ENCODE results near the gene CPSF4L. TPM values are rescaled to one million over a fixed set of nuclear protein-coding genes. Genes with fewer than 3 reads are reported as not detected.
A peak's percentile ranks its signal among the peaks of the same experiment; 100 is the strongest.

Gene CPSF4L
- total and polyA plus RNA-seq, 4 donors: 0.81 TPM; not detected in 3

- intact Hi-C loops (cut with DNase I): loop anchor here in 1 of 2 donors (5.0 kb wide), 1 partner anchor 69 kb away; no protein-coding TSS in a partner anchor
- ATAC-seq (ENCODE audit: low FRiP score) (peak; percentile 24), DNase-seq (no peak)
- Histone ChIP-seq H3K4me1 (ENCODE audit: control insufficient read depth in 1 of 2, insufficient read depth in 2 of 2, low read length in 2 of 2) (peaks cover 0 to 3% of the 10 kb centered on the region in 2 donors), H3K27ac (ENCODE audit: low read depth in 1 of 2, low read length in 2 of 2) (no peak overlapping the region), H3K4me3 (ENCODE audit: low read length in 2 of 2) (no peak overlapping the region), H3K9me3 (ENCODE audit: control insufficient read depth, low read length) (no peaks in the 10 kb centered on the region), H3K36me3 (ENCODE audit: control insufficient read depth in 1 of 2, insufficient read depth in 2 of 2, low read length in 1 of 2) (no peaks in the 10 kb centered on the region), H3K27me3 (ENCODE audit: control insufficient read depth in 1 of 2, insufficient read depth in 2 of 2, low read length in 1 of 2) (no peaks in the 10 kb centered on the region)
- 41 to 49% methylated on average over 14 of the region's 14 CpGs for WGBS, 2 donors
Measured at GRCh38 chr17:73278465-73279453, 17.1 kb upstream of the CPSF4L start.

DNA sequence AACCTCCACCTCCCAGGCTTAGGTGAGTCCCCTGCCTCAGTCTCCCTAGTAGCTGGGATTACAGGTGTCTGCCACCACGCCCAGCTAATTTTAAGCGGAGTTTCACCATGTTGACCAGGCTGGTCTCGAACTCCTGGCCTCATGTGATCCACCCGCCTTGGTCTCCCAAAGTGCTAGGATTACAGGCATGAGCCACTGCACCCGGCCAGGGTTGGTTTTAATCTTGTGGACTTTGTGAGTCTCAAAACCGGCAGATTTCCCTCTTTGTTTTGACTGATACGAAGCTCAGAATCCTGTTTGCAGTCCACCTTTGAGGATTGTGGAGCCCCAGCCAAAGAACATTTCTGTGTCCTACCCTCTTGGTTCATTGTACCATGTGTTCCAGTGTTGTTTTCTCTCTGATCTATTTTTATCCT lies 16.4 kb upstream of the CPSF4L start:
- H3K4me1 ChIP-seq (ENCODE audit: control insufficient read depth in 1 of 2, insufficient read depth in 2 of 2, low read length in 2 of 2): peaks cover 0 to 3% of the 10 kb centered on the region in 2 donors
- DNase-seq: no peak
- no peaks in the 10 kb centered on the region for H3K27me3 ChIP-seq (ENCODE audit: control insufficient read depth in 1 of 2, insufficient read depth in 2 of 2, low read length in 1 of 2)
- intact Hi-C loops (cut with DNase I): loop anchor here in 1 of 2 donors (5.0 kb wide), 1 partner anchor 69 kb away; no protein-coding TSS in a partner anchor
- WGBS, 2 donors: 41 to 45% methylated on average over 7 of the region's 7 CpGs
- H3K36me3 ChIP-seq (ENCODE audit: control insufficient read depth in 1 of 2, insufficient read depth in 2 of 2, low read length in 1 of 2): no peaks in the 10 kb centered on the region
- no peak overlapping the region for H3K4me3 ChIP-seq (ENCODE audit: low read length in 2 of 2)
- no peaks in the 10 kb centered on the region for H3K9me3 ChIP-seq (ENCODE audit: control insufficient read depth, low read length)
- no peak for ATAC-seq (ENCODE audit: low FRiP score)
- H3K27ac ChIP-seq (ENCODE audit: low read depth in 1 of 2, low read length in 2 of 2): no peak overlapping the region

DNA sequence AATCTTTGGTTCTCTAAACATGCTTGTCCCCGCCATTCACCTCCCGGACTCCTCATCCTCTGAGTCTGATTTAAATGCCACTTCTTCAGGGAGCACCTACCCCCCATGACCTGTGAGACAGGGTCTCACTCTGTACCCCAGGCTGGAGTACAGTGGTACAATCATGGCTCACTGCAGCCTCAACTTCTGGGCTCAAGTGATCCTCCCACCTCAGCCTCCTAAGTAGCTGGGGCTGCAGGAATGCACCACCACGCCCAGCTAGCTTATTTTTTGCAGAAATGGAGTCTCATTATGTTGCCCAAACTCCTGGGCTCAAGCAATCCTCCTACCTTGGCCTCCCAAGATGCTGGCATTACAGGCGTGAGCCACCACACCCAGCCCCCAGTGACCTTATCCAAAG lies 12.8 kb upstream of the CPSF4L start:
- intact Hi-C loops (cut with DNase I): no loop called here
- 93 to 96% methylated on average over 4 of the region's 4 CpGs for WGBS, 2 donors
- no peak for ATAC-seq (ENCODE audit: low FRiP score)

GRCh38 chr17:73272906-73273218 lies 11.2 kb upstream of the CPSF4L start:
- 65 to 69% methylated on average over 8 of the region's 8 CpGs for WGBS, 2 donors
- no peaks in the 10 kb centered on the region for H3K4me1 ChIP-seq (ENCODE audit: control insufficient read depth in 1 of 2, insufficient read depth in 2 of 2, low read length in 2 of 2)
- no peaks in the 10 kb centered on the region for H3K36me3 ChIP-seq (ENCODE audit: control insufficient read depth in 1 of 2, insufficient read depth in 2 of 2, low read length in 1 of 2)
- no peaks in the 10 kb centered on the region for H3K27me3 ChIP-seq (ENCODE audit: control insufficient read depth in 1 of 2, insufficient read depth in 2 of 2, low read length in 1 of 2)
- H3K27ac ChIP-seq (ENCODE audit: low read depth in 1 of 2, low read length in 2 of 2): no peak overlapping the region
- H3K9me3 ChIP-seq (ENCODE audit: control insufficient read depth, low read length): no peaks in the 10 kb centered on the region
- ATAC-seq (ENCODE audit: low FRiP score) (no peak), DNase-seq (no peak)
- no peak overlapping the region for H3K4me3 ChIP-seq (ENCODE audit: low read length in 2 of 2)
- intact Hi-C loops (cut with DNase I): no loop called here

More for the DNA sequence above, 12.8 kb upstream of the CPSF4L start:
- DNase-seq: no peak
- no peaks in the 10 kb centered on the region for H3K27me3 ChIP-seq (ENCODE audit: control insufficient read depth in 1 of 2, insufficient read depth in 2 of 2, low read length in 1 of 2)
- no peaks in the 10 kb centered on the region for H3K36me3 ChIP-seq (ENCODE audit: control insufficient read depth in 1 of 2, insufficient read depth in 2 of 2, low read length in 1 of 2)
- peaks cover 0 to 3% of the 10 kb centered on the region in 2 donors for H3K4me1 ChIP-seq (ENCODE audit: control insufficient read depth in 1 of 2, insufficient read depth in 2 of 2, low read length in 2 of 2)
- H3K4me3 ChIP-seq (ENCODE audit: low read length in 2 of 2): no peak overlapping the region
- H3K27ac ChIP-seq (ENCODE audit: low read depth in 1 of 2, low read length in 2 of 2): no peak overlapping the region
- H3K9me3 ChIP-seq (ENCODE audit: control insufficient read depth, low read length): no peaks in the 10 kb centered on the region

DNA sequence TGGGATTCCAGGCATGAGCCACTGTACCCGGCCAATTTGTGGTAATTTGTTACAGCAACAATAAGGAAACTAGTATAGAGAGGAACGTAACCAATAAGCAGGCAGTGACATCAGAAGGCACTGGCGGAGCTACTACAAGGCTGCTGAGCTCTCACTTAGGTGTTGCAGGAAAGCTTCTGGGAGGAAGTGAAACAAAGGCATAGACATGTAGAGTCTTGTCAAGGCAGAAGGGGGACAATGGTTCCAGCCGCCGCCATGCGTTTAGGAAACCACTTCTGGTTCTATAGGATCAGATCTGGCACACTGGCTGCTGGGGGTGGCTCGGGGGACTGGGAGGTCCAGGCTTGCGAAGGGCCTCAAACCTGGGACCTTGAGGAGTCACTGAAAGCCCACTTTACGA lies 9.4 kb upstream of the CPSF4L start:
- no peaks in the 10 kb centered on the region for H3K4me1 ChIP-seq (ENCODE audit: control insufficient read depth in 1 of 2, insufficient read depth in 2 of 2, low read length in 2 of 2)
- WGBS, 2 donors: 93 to 96% methylated on average over 9 of the region's 9 CpGs
- no peak for DNase-seq
- no peak for ATAC-seq (ENCODE audit: low FRiP score)
- H3K27ac ChIP-seq (ENCODE audit: low read depth in 1 of 2, low read length in 2 of 2): no peak overlapping the region
- no peaks in the 10 kb centered on the region for H3K36me3 ChIP-seq (ENCODE audit: control insufficient read depth in 1 of 2, insufficient read depth in 2 of 2, low read length in 1 of 2)
- H3K4me3 ChIP-seq (ENCODE audit: low read length in 2 of 2): no peak overlapping the region
- H3K9me3 ChIP-seq (ENCODE audit: control insufficient read depth, low read length): no peaks in the 10 kb centered on the region
- intact Hi-C loops (cut with DNase I): no loop called here
- H3K27me3 ChIP-seq (ENCODE audit: control insufficient read depth in 1 of 2, insufficient read depth in 2 of 2, low read length in 1 of 2): no peaks in the 10 kb centered on the region

DNA sequence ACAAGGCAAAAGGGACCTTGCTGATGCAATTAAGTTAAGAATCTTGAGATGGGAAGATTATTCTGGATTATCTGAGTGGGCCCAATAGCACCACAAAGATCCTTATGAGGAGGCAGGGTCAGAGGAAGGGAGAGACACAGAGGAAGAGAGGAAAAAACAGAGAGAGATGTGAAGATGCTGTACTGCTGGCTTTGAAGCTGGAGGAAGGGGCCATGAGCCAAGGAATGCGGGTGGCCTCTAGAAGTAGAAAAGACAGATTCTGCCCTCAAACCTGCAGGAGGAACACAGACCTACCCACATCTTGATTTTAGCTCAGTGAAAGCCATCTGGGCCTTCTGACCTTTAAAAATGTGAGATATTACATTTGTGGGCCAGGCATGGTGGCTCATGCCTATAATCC lies 8.1 kb upstream of the CPSF4L start:
- no peaks in the 10 kb centered on the region for H3K36me3 ChIP-seq (ENCODE audit: control insufficient read depth in 1 of 2, insufficient read depth in 2 of 2, low read length in 1 of 2)
- H3K27me3 ChIP-seq (ENCODE audit: control insufficient read depth in 1 of 2, insufficient read depth in 2 of 2, low read length in 1 of 2): no peaks in the 10 kb centered on the region
- H3K4me1 ChIP-seq (ENCODE audit: control insufficient read depth in 1 of 2, insufficient read depth in 2 of 2, low read length in 2 of 2): no peaks in the 10 kb centered on the region
- DNase-seq: no peak
- intact Hi-C loops (cut with DNase I): no loop called here
- WGBS, 2 donors: 0 to 100% methylated on average over 1 of the region's 1 CpG
- no peak for ATAC-seq (ENCODE audit: low FRiP score)
- no peak overlapping the region for H3K27ac ChIP-seq (ENCODE audit: low read depth in 1 of 2, low read length in 2 of 2)
- H3K9me3 ChIP-seq (ENCODE audit: control insufficient read depth, low read length): no peaks in the 10 kb centered on the region
- no peak overlapping the region for H3K4me3 ChIP-seq (ENCODE audit: low read length in 2 of 2)

DNA sequence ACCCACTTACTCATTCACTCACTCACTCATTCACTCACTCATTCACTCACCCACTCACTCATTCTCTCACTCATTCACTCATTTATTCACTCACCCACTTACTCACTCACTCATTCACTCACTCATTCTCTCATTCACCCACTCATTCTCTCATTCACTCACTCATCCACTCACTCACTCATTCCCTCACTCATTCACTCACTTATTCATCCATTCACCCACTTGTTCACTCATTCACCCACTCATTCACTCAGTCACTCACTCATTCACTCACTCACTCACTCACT lies 7.6 kb upstream of the CPSF4L start:
- H3K27me3 ChIP-seq (ENCODE audit: control insufficient read depth in 1 of 2, insufficient read depth in 2 of 2, low read length in 1 of 2): no peaks in the 10 kb centered on the region
- ATAC-seq (ENCODE audit: low FRiP score) (no peak), DNase-seq (no peak)
- no peaks in the 10 kb centered on the region for H3K36me3 ChIP-seq (ENCODE audit: control insufficient read depth in 1 of 2, insufficient read depth in 2 of 2, low read length in 1 of 2)
- no peaks in the 10 kb centered on the region for H3K4me1 ChIP-seq (ENCODE audit: control insufficient read depth in 1 of 2, insufficient read depth in 2 of 2, low read length in 2 of 2)
- H3K4me3 ChIP-seq (ENCODE audit: low read length in 2 of 2): no peak overlapping the region
- intact Hi-C loops (cut with DNase I): no loop called here
- H3K27ac ChIP-seq (ENCODE audit: low read depth in 1 of 2, low read length in 2 of 2): no peak overlapping the region
- H3K9me3 ChIP-seq (ENCODE audit: control insufficient read depth, low read length): no peaks in the 10 kb centered on the region

- H3K27me3 ChIP-seq (ENCODE audit: control insufficient read depth in 1 of 2, insufficient read depth in 2 of 2, low read length in 1 of 2): no peaks in the 10 kb centered on the region
- intact Hi-C loops (cut with DNase I): no loop called here
- no peak overlapping the region for H3K27ac ChIP-seq (ENCODE audit: low read depth in 1 of 2, low read length in 2 of 2)
- 88 to 90% methylated on average over 9 of the region's 9 CpGs for WGBS, 2 donors
- no peaks in the 10 kb centered on the region for H3K36me3 ChIP-seq (ENCODE audit: control insufficient read depth in 1 of 2, insufficient read depth in 2 of 2, low read length in 1 of 2)
- DNase-seq (no peak), ATAC-seq (ENCODE audit: low FRiP score) (peak; percentile 11)
- H3K4me1 ChIP-seq (ENCODE audit: control insufficient read depth in 1 of 2, insufficient read depth in 2 of 2, low read length in 2 of 2): no peaks in the 10 kb centered on the region
- no peak overlapping the region for H3K4me3 ChIP-seq (ENCODE audit: low read length in 2 of 2)
- H3K9me3 ChIP-seq (ENCODE audit: control insufficient read depth, low read length): no peaks in the 10 kb centered on the region
Measured at GRCh38 chr17:73268582-73269328, 7.1 kb upstream of the CPSF4L start.
